Breast epithelium (tissue), 3 donors: ENCODE data around the gene MICAL2.

Source experiments
- CTCF ChIP-seq, 3 donors: fragments of 450-650 bp; IDR thresholded peaks; one replicate each; pipeline ENCODE4 v1.5.1; 2016 to 2017; ENCODE audit warnings: antibody characterized with exemption in 3 of 3, mild to moderate bottlenecking in 3 of 3, moderate library complexity in 3 of 3
- POLR2AphosphoS5 ChIP-seq, 3 donors: sonication (generic); formaldehyde crosslinking; IDR thresholded peaks; one replicate each; pipeline ENCODE4 v1.6.1; 2017; ENCODE audit warnings: antibody characterized with exemption in 3 of 3

DNA sequence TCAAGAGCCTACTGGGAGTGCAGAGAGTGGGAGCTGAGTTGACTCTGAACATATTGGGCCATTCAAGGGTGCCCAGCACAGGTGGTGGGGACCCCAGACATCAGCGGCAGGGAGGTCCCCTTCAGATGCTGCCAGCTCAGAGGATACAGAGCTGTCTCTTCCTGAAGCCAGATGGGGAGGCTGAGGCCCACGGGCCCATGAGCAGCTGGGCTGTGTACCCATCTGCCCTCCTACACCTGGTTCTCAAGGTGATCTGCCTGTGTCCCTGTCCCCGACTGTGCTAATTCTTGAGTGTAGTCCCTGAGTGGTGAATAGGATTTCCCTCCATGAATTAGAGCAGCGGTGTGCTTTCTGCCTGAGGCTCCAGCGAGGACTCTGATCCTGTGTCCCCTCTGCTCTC lies 76.3 kb downstream of the MICAL2 start:
- TF ChIP-seq CTCF (IDR thresholded peaks at IDR 0.05) (no peak), POLR2AphosphoS5 (IDR thresholded peaks at IDR 0.05) (no peak)
